Effector memory CD4-positive, alpha-beta T cell (primary cell): ENCODE results near the gene HSPD1.

Experiments used
- DNase-seq, 3 donors: peaks; one replicate each; pipeline ENCODE4 v3.0.0-alpha.2; 2020
- H3K27ac ChIP-seq: 2 replicates; pipeline ENCODE4 v1.7.0; 2013; ENCODE audit warnings: mild to moderate bottlenecking, low read length, moderate library complexity; ENCODE audit not compliant: insufficient read depth, poor library complexity, severe bottlenecking
- H3K27me3 ChIP-seq: replicated peaks from 2 replicates; pipeline ENCODE4 v1.7.0; 2013; ENCODE audit warnings: mild to moderate bottlenecking, low read length; ENCODE audit not compliant: insufficient read depth, control insufficient read depth, poor library complexity, severe bottlenecking
- H3K36me3 ChIP-seq: 2 replicates; pipeline ENCODE4 v1.7.0; 2013; ENCODE audit warnings: mild to moderate bottlenecking, low read length, moderate library complexity; ENCODE audit not compliant: control insufficient read depth, insufficient read depth
- H3K4me1 ChIP-seq: 2 replicates; pipeline ENCODE4 v1.7.0; 2013; ENCODE audit warnings: low read length, mild to moderate bottlenecking; ENCODE audit not compliant: control insufficient read depth, insufficient read depth, poor library complexity, severe bottlenecking
- H3K4me3 ChIP-seq: 2 replicates; pipeline ENCODE4 v1.7.0; 2013; ENCODE audit warnings: low read length, low read depth, mild to moderate bottlenecking; ENCODE audit not compliant: insufficient read depth, poor library complexity, severe bottlenecking
- H3K9me3 ChIP-seq: 2 replicates; pipeline ENCODE4 v1.7.0; 2013; ENCODE audit warnings: mild to moderate bottlenecking, low read length, moderate library complexity; ENCODE audit not compliant: control insufficient read depth

The HSPD1 gene

GRCh38 chr2:197446844-197447243 is 52.8 kb downstream of the HSPD1 start:
- no peak overlapping the region for H3K27ac ChIP-seq
- DNase-seq: no peak
- H3K36me3 ChIP-seq: no peaks in the 10 kb centered on the region

GRCh38 chr2:197445746-197446145 is 53.9 kb downstream of the HSPD1 start:
- H3K4me1 ChIP-seq: no peaks in the 10 kb centered on the region
- no peaks in the 10 kb centered on the region for H3K9me3 ChIP-seq
- H3K36me3 ChIP-seq: no peaks in the 10 kb centered on the region
- DNase-seq: no peak
- no peak overlapping the region for H3K27ac ChIP-seq
- H3K4me3 ChIP-seq: no peak overlapping the region
- H3K27me3 ChIP-seq: no peaks in the 10 kb centered on the region

More at GRCh38 chr2:197446844-197447243, 52.8 kb downstream of the HSPD1 start:
- no peaks in the 10 kb centered on the region for H3K4me1 ChIP-seq
- no peak overlapping the region for H3K4me3 ChIP-seq
- H3K27me3 ChIP-seq: no peaks in the 10 kb centered on the region
- H3K9me3 ChIP-seq: no peaks in the 10 kb centered on the region

GRCh38 chr2:197442857-197443256 is 56.8 kb downstream of the HSPD1 start:
- Histone ChIP-seq H3K4me1 (no peaks in the 10 kb centered on the region), H3K27me3 (no peaks in the 10 kb centered on the region), H3K27ac (no peak overlapping the region), H3K4me3 (no peak overlapping the region), H3K36me3 (no peaks in the 10 kb centered on the region), H3K9me3 (no peaks in the 10 kb centered on the region)
- no peak for DNase-seq

- H3K9me3 ChIP-seq: no peaks in the 10 kb centered on the region
- H3K27me3 ChIP-seq: no peaks in the 10 kb centered on the region
- H3K27ac ChIP-seq: no peak overlapping the region
- no peaks in the 10 kb centered on the region for H3K36me3 ChIP-seq
- H3K4me1 ChIP-seq: peaks cover 15% of the 10 kb centered on the region
- H3K4me3 ChIP-seq: no peak overlapping the region
- no peak for DNase-seq
Observed at GRCh38 chr2:197437380-197437779, 62.3 kb downstream of the HSPD1 start.
